Liver (tissue), 3 donors: ENCODE results near the gene ORAI3.

Source experiments
- CTCF ChIP-seq: fragments of 150-350 bp; IDR thresholded peaks from 2 replicates; pipeline ENCODE4 v1.5.1; 2017; ENCODE audit warnings: improper control_type of control experiment, low read depth, low read length; ENCODE audit not compliant: missing input control
- EGR1 ChIP-seq, 2 donors: IDR thresholded peaks; 2 replicates each; pipeline ENCODE4 v1.6.1; 2016 to 2018; ENCODE audit warnings: antibody characterized with exemption in 2 of 2, low read depth in 2 of 2
- FOXA1 ChIP-seq: IDR thresholded peaks from 2 replicates; pipeline ENCODE4 v1.6.1; 2016; ENCODE audit warnings: antibody characterized with exemption
- GABPA ChIP-seq, 2 donors: IDR thresholded peaks in 1 of 2; conservative IDR thresholded peaks in 1 of 2; 2 replicates each; pipeline ENCODE4 v1.6.1; 2016; ENCODE audit warnings: antibody characterized with exemption in 2 of 2, mild to moderate bottlenecking in 1 of 2, moderate library complexity in 1 of 2
- HNF4A ChIP-seq, 2 donors: conservative IDR thresholded peaks; 2 replicates each; pipeline ENCODE4 v1.6.1; 2016; ENCODE audit warnings: antibody characterized with exemption in 2 of 2, mild to moderate bottlenecking in 2 of 2
- JUND ChIP-seq, 2 donors: IDR thresholded peaks; 2 replicates each; pipeline ENCODE4 v1.6.1; 2016; ENCODE audit warnings: antibody characterized with exemption in 2 of 2
- MAX ChIP-seq: IDR thresholded peaks from 2 replicates; pipeline ENCODE4 v1.6.1; 2016; ENCODE audit warnings: antibody characterized with exemption
- NR2F2 ChIP-seq: IDR thresholded peaks from 2 replicates; pipeline ENCODE4 v1.6.1; 2016; ENCODE audit warnings: antibody characterized with exemption
- RAD21 ChIP-seq, 2 donors: IDR thresholded peaks; 2 replicates each; pipeline ENCODE4 v1.6.1; 2016; ENCODE audit warnings: antibody characterized with exemption in 2 of 2, mild to moderate bottlenecking in 2 of 2
- REST ChIP-seq: IDR thresholded peaks from 2 replicates; pipeline ENCODE4 v1.6.1; 2016; ENCODE audit warnings: antibody characterized with exemption, mild to moderate bottlenecking
- TAF1 ChIP-seq: conservative IDR thresholded peaks from 2 replicates; pipeline ENCODE4 v1.6.1; 2016; ENCODE audit warnings: antibody characterized with exemption, mild to moderate bottlenecking
- YY1 ChIP-seq: IDR thresholded peaks from 2 replicates; pipeline ENCODE4 v1.6.1; 2016; ENCODE audit warnings: antibody characterized with exemption, mild to moderate bottlenecking
- ZBTB33 ChIP-seq: IDR thresholded peaks from 2 replicates; pipeline ENCODE4 v1.6.1; 2016; ENCODE audit warnings: antibody characterized with exemption
- donor health status: healthy.
- donor health status: healthy.

- TF ChIP-seq GABPA (IDR thresholded peaks at IDR 0.05 in 1 of 2, conservative IDR thresholded peaks at IDR 0.05 in 1 of 2): no peak
- TF ChIP-seq CTCF: no peak
- no peak for TF ChIP-seq REST
- no peak for TF ChIP-seq YY1
- no peak for TF ChIP-seq JUND (IDR thresholded peaks at IDR 0.05)
- TF ChIP-seq NR2F2: no peak
- TF ChIP-seq ZBTB33: no peak
- TF ChIP-seq EGR1 (IDR thresholded peaks at IDR 0.05; ENCODE audit: low read depth in 2 of 2): no peak
- no peak for TF ChIP-seq FOXA1
- no peak for TF ChIP-seq TAF1
- no peak for TF ChIP-seq RAD21 (IDR thresholded peaks at IDR 0.05)
- TF ChIP-seq MAX: no peak
- no peak for TF ChIP-seq HNF4A (conservative IDR thresholded peaks at IDR 0.05)
Measured at GRCh38 chr16:30974348-30974747, 25.5 kb downstream of the ORAI3 start.
